T-cell (primary cell): ENCODE measurements around the gene SP7. TPM values are rescaled to one million over a fixed set of nuclear protein-coding genes. Genes with fewer than 3 reads are reported as not detected.

Experiments used
- ATAC-seq, 4 experiments: fragments of 200-7000 bp in 3 of 4; fragments of 150-1000 bp in 1 of 4; cut with Tn5 transposase; replicated peaks in 1 of 4; 1 replicate in 3 of 4; 2 replicates in 1 of 4; pipeline ENCODE4 v1.10.0; 2021; ENCODE audit warnings: moderate library complexity in 3 of 4, mild to moderate bottlenecking in 2 of 4, moderate number of reproducible peaks in 1 of 4
- CTCF ChIA-PET, 2 donors: fragments of 300-600 bp; sonication (Branson Sonifier 250); formaldehyde crosslinking; loops; one replicate each; lab custom pipeline; 2022; ENCODE audit warnings: antibody characterized with exemption in 2 of 2; lab: Charles Lee
- POLR2A ChIA-PET, 2 donors: fragments of 300-600 bp; sonication (Branson Sonifier 250); formaldehyde crosslinking; loops; one replicate each; lab custom pipeline; 2022; ENCODE audit warnings: antibody characterized with exemption in 2 of 2; lab: Charles Lee
- DNase-seq, 35 experiments: peaks; one replicate each; pipeline versions ENCODE4 v3.0.0 to v3.0.0-alpha.2; 2013 to 2023
- H3K27ac ChIP-seq: one replicate; pipeline ENCODE4 v1.5.1; 2013; ENCODE audit warnings: low read length
- H3K27me3 ChIP-seq, 2 experiments: replicated peaks in 1 of 2; 1 replicate in 1 of 2; 2 replicates in 1 of 2; pipeline versions ENCODE4 v1.6.1 to v1.7.0; 2013; ENCODE audit warnings: low read length in 1 of 2, mixed read lengths in 1 of 2; ENCODE audit not compliant: control insufficient read depth in 2 of 2, insufficient read depth in 2 of 2; ENCODE audit errors: extremely low read depth in 1 of 2
- H3K36me3 ChIP-seq, 2 donors: 1 replicate in 1 of 2; 2 replicates in 1 of 2; pipeline versions ENCODE4 v1.6.1 to v1.7.0; 2013; ENCODE audit warnings: low read length in 1 of 2; ENCODE audit not compliant: control insufficient read depth in 2 of 2, insufficient read depth in 1 of 2; ENCODE audit errors: extremely low read depth in 1 of 2
- H3K4me1 ChIP-seq, 2 experiments: 1 replicate in 1 of 2; 2 replicates in 1 of 2; pipeline versions ENCODE4 v1.6.1 to v1.7.0; 2013; ENCODE audit warnings: low read length in 2 of 2, mixed read lengths in 1 of 2; ENCODE audit not compliant: insufficient read depth in 2 of 2, control insufficient read depth in 1 of 2; ENCODE audit errors: extremely low read depth in 1 of 2
- H3K4me3 ChIP-seq, 2 donors: 1 replicate in 1 of 2; 2 replicates in 1 of 2; pipeline versions ENCODE4 v1.5.1 to v1.7.0; 2013; ENCODE audit warnings: mild to moderate bottlenecking in 2 of 2, low read length in 1 of 2, moderate library complexity in 1 of 2; ENCODE audit not compliant: control insufficient read depth in 1 of 2; ENCODE audit errors: extremely low read depth in 1 of 2
- H3K9me3 ChIP-seq: 2 replicates; pipeline ENCODE4 v1.7.0; 2013
- H3K27ac Mint-ChIP-seq, 2 donors: one replicate each; pipeline ENCODE4 v1.8.0; 2020 to 2021; ENCODE audit warnings: mild to moderate bottlenecking in 2 of 2, mixed read lengths in 2 of 2
- H3K27me3 Mint-ChIP-seq, 2 donors: one replicate each; pipeline ENCODE4 v1.8.0; 2021 to 2022; ENCODE audit warnings: mixed read lengths in 2 of 2
- H3K36me3 Mint-ChIP-seq: one replicate; pipeline ENCODE4 v1.8.0; 2021; ENCODE audit warnings: mixed read lengths
- H3K4me1 Mint-ChIP-seq, 3 donors: one replicate each; pipeline ENCODE4 v1.8.0; 2020 to 2022; ENCODE audit warnings: mixed read lengths in 3 of 3, mild to moderate bottlenecking in 1 of 3
- H3K4me3 Mint-ChIP-seq, 3 donors: one replicate each; pipeline ENCODE4 v1.8.0; 2020 to 2022; ENCODE audit warnings: mild to moderate bottlenecking in 3 of 3, mixed read lengths in 3 of 3, moderate library complexity in 3 of 3
- H3K9me3 Mint-ChIP-seq, 3 donors: one replicate each; pipeline ENCODE4 v1.8.0; 2020 to 2022; ENCODE audit warnings: mixed read lengths in 3 of 3
- WGBS: methylation state at CpG from one replicate; pipeline ENCODE4 v1.1.5; 2013; ENCODE audit warnings: missing lambda C conversion rate; ENCODE audit not compliant: insufficient coverage; 5-methylcytosine and 5-hydroxymethylcytosine counted together
- total RNA-seq, 35 experiments: library from RNA in 6 of 35; stranded (reverse) in 6 of 35; fragments of 120-200 nt in 1 of 35; gene quantifications; one replicate each; pipeline versions ENCODE4 v1.2.1 to v1.2.4 and lab custom pipeline; 2013 to 2026

SP7 gene
- total RNA-seq, 5 donors from 2014 or later (not counting 1 experiment from before 2014, with no cell fraction given) = 0.12 TPM; not detected in 4

GRCh38 chr12:53344487-53344823 is 8.3 kb upstream of the SP7 start:
- ATAC-seq (peak in 3 of 4 experiments; percentile 5 to 38 (median 6)), DNase-seq (peak in 1 of 35 experiments; percentile 26)
- Mint-ChIP-seq H3K4me1 (peaks cover 19 to 21% (median 20%) of the 10 kb centered on the region in 3 donors), H3K27ac (peak overlapping the region; percentile 73 to 85), H3K9me3 (no peaks in the 10 kb centered on the region), H3K36me3 (no peaks in the 10 kb centered on the region), H3K27me3 (peaks cover 0 to 3% of the 10 kb centered on the region in 2 donors), H3K4me3 (peak overlapping the region; percentile 72 to 91 (median 75))
- H3K36me3 ChIP-seq = no peaks in the 10 kb centered on the region
- WGBS = 3% methylated on average over 14 of the region's 19 CpGs
- ChIA-PET POLR2A (interaction anchor here (0.7 to 1.0 kb wide), 2 partner anchors 35 kb away, joined by 5 read pairs; partner anchors contain the start of gene SP1 (in 1 of the 2)), CTCF (interaction anchor here (0.5 to 2.7 kb wide), 15 partner anchors 8 to 185 kb away, joined by 3 to 26 read pairs (median 5); partner anchors contain the start of genes AAAS (in 2 of the 2), ESPL1 (in 1 of the 2), PFDN5 (in 1 of the 2) and SP1 (in 1 of the 2))
- peaks cover 6 to 15% of the 10 kb centered on the region in 2 experiments for H3K4me1 ChIP-seq
- H3K27me3 ChIP-seq = peaks cover 0 to 5% of the 10 kb centered on the region in 2 experiments
- H3K4me3 ChIP-seq = peak overlapping the region in 1 of 2 donors; percentile 18
- no peak overlapping the region for H3K27ac ChIP-seq
- H3K9me3 ChIP-seq = no peaks in the 10 kb centered on the region

- POLR2A ChIA-PET = interaction anchor here (0.7 to 1.0 kb wide), 2 partner anchors 36 kb away, joined by 5 read pairs; partner anchors contain the start of gene SP1 (in 1 of the 2)
- no peaks in the 10 kb centered on the region for H3K36me3 ChIP-seq
- no peaks in the 10 kb centered on the region for H3K36me3 Mint-ChIP-seq
- H3K9me3 Mint-ChIP-seq = no peaks in the 10 kb centered on the region
- H3K4me3 Mint-ChIP-seq = peak overlapping the region; percentile 72 to 91 (median 75)
- no peak overlapping the region for H3K4me3 ChIP-seq
- peaks cover 19 to 21% (median 20%) of the 10 kb centered on the region in 3 donors for H3K4me1 Mint-ChIP-seq
- no peaks in the 10 kb centered on the region for H3K9me3 ChIP-seq
- CTCF ChIA-PET = interaction anchor here in 1 of 2 donors (0.7 to 2.7 kb wide), 6 partner anchors 9 to 75 kb away, joined by 4 to 26 read pairs (median 4); partner anchors contain the start of genes AAAS and ESPL1
- peak in 3 of 4 experiments; percentile 21 to 62 (median 47) for ATAC-seq
- H3K4me1 ChIP-seq = peaks cover 6 to 15% of the 10 kb centered on the region in 2 experiments
- H3K27me3 ChIP-seq = peaks cover 0 to 8% of the 10 kb centered on the region in 2 experiments
- peak in 3 of 35 experiments; percentile 4 to 42 (median 18) for DNase-seq
- peaks cover 0 to 3% of the 10 kb centered on the region in 2 donors for H3K27me3 Mint-ChIP-seq
- no peak overlapping the region for H3K27ac ChIP-seq
- H3K27ac Mint-ChIP-seq = peak overlapping the region; percentile 73 to 85
- 100% methylated on average over 1 of the region's 4 CpGs for WGBS
These were observed 7.8 kb upstream of the SP7 start for GRCh38 chr12:53343969-53344368.

GRCh38 chr12:53343449-53343848 is 7.3 kb upstream of the SP7 start:
- peaks cover 0 to 13% of the 10 kb centered on the region in 2 experiments for H3K27me3 ChIP-seq
- peaks cover 6 to 15% of the 10 kb centered on the region in 2 experiments for H3K4me1 ChIP-seq
- 0% methylated on average over 1 of the region's 3 CpGs for WGBS
- H3K27ac ChIP-seq = no peak overlapping the region
- Mint-ChIP-seq H3K36me3 (no peaks in the 10 kb centered on the region), H3K9me3 (no peaks in the 10 kb centered on the region), H3K27me3 (peaks cover 1 to 4% of the 10 kb centered on the region in 2 donors), H3K27ac (peak overlapping the region in 1 of 2 donors; percentile 91), H3K4me1 (peaks cover 19 to 21% (median 20%) of the 10 kb centered on the region in 3 donors), H3K4me3 (peak overlapping the region; percentile 43 to 91 (median 63))
- H3K4me3 ChIP-seq = no peak overlapping the region
- ChIA-PET CTCF (interaction anchor here in 1 of 2 donors (0.7 to 2.7 kb wide), 3 partner anchors 20 to 68 kb away, joined by 4 to 26 read pairs (median 4); partner anchors contain the start of gene AAAS), POLR2A (no interaction called here)
- ATAC-seq = no peak
- no peaks in the 10 kb centered on the region for H3K9me3 ChIP-seq
- DNase-seq = no peak
- H3K36me3 ChIP-seq = no peaks in the 10 kb centered on the region

- 71% methylated on average over 6 of the region's 9 CpGs for WGBS
- Mint-ChIP-seq H3K27ac (no peak overlapping the region), H3K4me1 (peaks cover 23 to 28% (median 25%) of the 10 kb centered on the region in 3 donors), H3K36me3 (no peaks in the 10 kb centered on the region), H3K9me3 (no peaks in the 10 kb centered on the region), H3K27me3 (peaks cover 26 to 28% of the 10 kb centered on the region in 2 donors), H3K4me3 (no peak overlapping the region)
- H3K4me3 ChIP-seq = no peak overlapping the region
- no peaks in the 10 kb centered on the region for H3K9me3 ChIP-seq
- H3K27ac ChIP-seq = no peak overlapping the region
- H3K4me1 ChIP-seq = peaks cover 12 to 21% of the 10 kb centered on the region in 2 experiments
- DNase-seq (no peak), ATAC-seq (no peak)
- peaks cover 0 to 41% of the 10 kb centered on the region in 2 experiments for H3K27me3 ChIP-seq
- H3K36me3 ChIP-seq = no peaks in the 10 kb centered on the region
- POLR2A ChIA-PET = no interaction called here
- CTCF ChIA-PET = interaction anchor here in 1 of 2 donors (1.0 kb wide), 1 partner anchor 16 kb away, joined by 3 read pairs; no protein-coding TSS in a partner anchor
These were observed 4.2 kb upstream of the SP7 start for GRCh38 chr12:53340398-53340797.

GRCh38 chr12:53338916-53339315 is 2.8 kb upstream of the SP7 start:
- H3K4me3 Mint-ChIP-seq = no peak overlapping the region
- Histone ChIP-seq H3K9me3 (no peaks in the 10 kb centered on the region), H3K4me3 (no peak overlapping the region), H3K36me3 (no peaks in the 10 kb centered on the region), H3K27me3 (peaks cover 0 to 54% of the 10 kb centered on the region in 2 experiments), H3K4me1 (peaks cover 5 to 8% of the 10 kb centered on the region in 2 experiments), H3K27ac (no peak overlapping the region)
- H3K27ac Mint-ChIP-seq = no peak overlapping the region
- no peaks in the 10 kb centered on the region for H3K9me3 Mint-ChIP-seq
- peaks cover 11 to 16% (median 14%) of the 10 kb centered on the region in 3 donors for H3K4me1 Mint-ChIP-seq
- ChIA-PET POLR2A (interaction anchor here in 1 of 2 donors (0.6 kb wide), 1 partner anchor 203 kb away, joined by 7 read pairs; no protein-coding TSS in a partner anchor), CTCF (interaction anchor here in 1 of 2 donors (0.7 kb wide), 2 partner anchors 19 to 180 kb away, joined by 3 to 4 read pairs; no protein-coding TSS in a partner anchor)
- peaks cover 37 to 39% of the 10 kb centered on the region in 2 donors for H3K27me3 Mint-ChIP-seq
- H3K36me3 Mint-ChIP-seq = no peaks in the 10 kb centered on the region
- ATAC-seq = no peak
- DNase-seq = no peak
- 83% methylated on average over 3 of the region's 6 CpGs for WGBS

GRCh38 chr12:53338017-53338416 is 1.9 kb upstream of the SP7 start:
- Mint-ChIP-seq H3K36me3 (no peaks in the 10 kb centered on the region), H3K9me3 (no peaks in the 10 kb centered on the region), H3K4me1 (peaks cover 4 to 8% (median 7%) of the 10 kb centered on the region in 3 donors), H3K4me3 (no peak overlapping the region), H3K27ac (peak overlapping the region in 1 of 2 donors; percentile 5), H3K27me3 (peaks cover 43 to 47% of the 10 kb centered on the region in 2 donors)
- Histone ChIP-seq H3K27me3 (peaks cover 0 to 63% of the 10 kb centered on the region in 2 experiments), H3K36me3 (no peaks in the 10 kb centered on the region), H3K27ac (no peak overlapping the region), H3K4me1 (peaks cover 5 to 7% of the 10 kb centered on the region in 2 experiments), H3K9me3 (no peaks in the 10 kb centered on the region), H3K4me3 (no peak overlapping the region)
- ChIA-PET POLR2A (no interaction called here), CTCF (no interaction called here)
- ATAC-seq (no peak), DNase-seq (peak in 3 of 35 experiments; percentile 13 to 33 (median 25))
- 5% methylated on average over 7 of the region's 11 CpGs for WGBS
